DMS53 treated with DMSO at 0.1 percent for 48 hours (cell line): ENCODE data around the gene ZNF346.
"Not testable (repeated sequence)": the region's sequence is repeated elsewhere in the genome, so short reads cannot be mapped to it uniquely, and the experiment has no call there.

Experiments used
- DNase-seq: peaks from one replicate; lab custom pipeline; 2025; ENCODE audit not compliant: unreplicated experiment; lab: John Stamatoyannopoulos, UW

ZNF346 gene, protein sequence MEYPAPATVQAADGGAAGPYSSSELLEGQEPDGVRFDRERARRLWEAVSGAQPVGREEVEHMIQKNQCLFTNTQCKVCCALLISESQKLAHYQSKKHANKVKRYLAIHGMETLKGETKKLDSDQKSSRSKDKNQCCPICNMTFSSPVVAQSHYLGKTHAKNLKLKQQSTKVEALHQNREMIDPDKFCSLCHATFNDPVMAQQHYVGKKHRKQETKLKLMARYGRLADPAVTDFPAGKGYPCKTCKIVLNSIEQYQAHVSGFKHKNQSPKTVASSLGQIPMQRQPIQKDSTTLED

DNA sequence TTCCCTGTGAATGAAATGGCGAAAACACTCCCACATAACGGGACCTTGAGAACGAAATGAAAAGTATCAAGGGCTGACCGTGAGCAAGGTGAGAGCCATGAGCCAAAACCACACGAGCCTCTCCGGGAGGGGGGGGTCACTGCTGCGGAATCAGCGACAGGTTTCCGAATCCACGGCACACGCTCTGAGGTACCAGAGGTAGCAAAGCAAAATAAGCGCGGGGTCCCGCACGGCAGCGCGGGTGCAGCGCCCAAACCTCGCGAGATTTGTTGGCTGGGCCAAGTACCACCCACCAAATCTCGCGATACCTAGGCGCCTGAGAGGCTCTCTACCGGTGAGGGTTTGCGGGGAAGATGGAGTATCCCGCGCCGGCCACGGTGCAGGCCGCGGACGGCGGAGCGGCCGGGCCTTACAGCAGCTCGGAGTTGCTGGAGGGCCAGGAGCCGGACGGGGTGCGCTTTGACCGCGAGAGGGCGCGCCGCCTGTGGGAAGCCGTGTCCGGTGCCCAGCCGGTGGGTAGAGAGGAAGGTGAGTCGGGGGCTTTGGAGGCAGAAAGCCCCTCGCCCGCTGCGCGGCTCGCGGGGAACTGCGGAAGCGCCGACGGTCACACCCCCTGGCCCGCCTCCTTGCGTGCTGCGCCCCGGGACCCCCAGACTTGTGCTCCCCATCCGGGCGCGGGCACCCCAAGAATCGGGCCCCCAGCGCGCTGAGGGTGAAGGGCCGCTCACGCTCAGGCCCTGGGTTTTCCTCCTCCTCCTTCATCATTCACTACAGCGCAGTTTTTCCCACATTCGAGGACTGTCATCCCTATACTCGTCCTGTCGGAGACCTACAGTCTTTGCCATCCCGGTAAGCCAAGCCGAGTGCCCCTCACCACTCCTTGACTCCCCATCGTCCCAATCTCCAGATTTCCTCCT is at the start of gene ZNF346:
TSS of gene ZNF346 (plus strand) at position 311 of the 917 bp plus-strand sequence. CDS start at position 354, 43 bp downstream.
- DNase-seq: peak; percentile 90

DNA sequence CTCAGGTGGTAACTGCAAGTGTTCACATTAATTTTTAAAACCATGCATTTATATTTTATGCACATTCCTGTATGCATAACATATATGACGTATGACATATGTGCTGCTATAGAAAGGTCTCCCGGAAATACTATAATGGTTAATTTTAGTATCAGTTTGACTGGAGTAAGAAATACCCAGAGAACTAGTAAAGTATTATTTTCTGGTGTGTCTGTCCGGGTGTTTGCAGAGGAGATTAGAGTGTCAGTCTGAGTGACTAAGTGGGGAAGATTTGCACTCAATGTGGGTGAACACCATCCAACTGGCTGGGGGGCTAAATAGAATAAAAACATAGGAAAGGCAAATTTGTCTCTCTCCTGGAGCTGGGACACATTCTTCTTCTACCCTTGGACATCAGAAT is 42.8 kb upstream of the ZNF346 start:
- no peak for DNase-seq

DNA sequence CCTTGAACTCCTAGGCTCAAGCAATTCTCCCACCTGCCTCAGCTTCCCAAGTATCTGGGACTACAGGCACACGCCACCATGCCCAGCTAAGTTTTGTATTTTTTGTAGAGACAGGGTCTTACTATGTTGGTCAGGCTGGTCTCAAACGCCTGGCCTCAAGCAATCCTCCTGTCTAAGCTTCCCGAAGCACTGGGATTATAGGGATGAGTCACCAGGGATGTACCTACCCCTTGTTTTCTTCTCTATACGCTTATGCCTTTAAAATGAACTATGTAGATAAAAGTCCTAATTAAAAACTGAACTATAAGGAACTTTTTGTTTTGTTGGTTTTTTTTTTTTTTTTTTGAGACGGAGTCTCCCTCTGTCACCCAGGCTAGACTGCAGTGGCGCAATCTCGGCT is 41.7 kb upstream of the ZNF346 start:
- DNase-seq: no peak

DNA sequence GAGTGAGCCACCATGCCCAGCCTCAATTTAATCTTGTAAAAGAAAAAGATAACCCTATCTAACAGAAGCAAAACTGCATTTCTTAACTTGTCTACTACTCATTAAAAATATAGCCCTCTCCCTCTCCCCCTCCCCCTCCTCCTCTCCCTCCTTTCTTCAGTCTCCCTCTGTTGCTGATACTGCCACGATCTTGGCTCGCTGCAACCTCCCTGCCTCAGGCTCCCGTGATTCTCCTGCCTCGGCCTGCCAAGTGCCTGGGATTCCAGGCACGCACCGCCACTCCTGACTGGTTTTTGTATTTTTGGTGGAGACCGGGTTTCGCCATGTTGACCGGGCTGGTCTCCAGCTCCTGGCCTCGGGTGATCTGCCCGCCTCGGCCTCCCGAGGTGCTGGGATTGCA is 39.4 kb upstream of the ZNF346 start:
- DNase-seq: not testable (repeated sequence)

DNA sequence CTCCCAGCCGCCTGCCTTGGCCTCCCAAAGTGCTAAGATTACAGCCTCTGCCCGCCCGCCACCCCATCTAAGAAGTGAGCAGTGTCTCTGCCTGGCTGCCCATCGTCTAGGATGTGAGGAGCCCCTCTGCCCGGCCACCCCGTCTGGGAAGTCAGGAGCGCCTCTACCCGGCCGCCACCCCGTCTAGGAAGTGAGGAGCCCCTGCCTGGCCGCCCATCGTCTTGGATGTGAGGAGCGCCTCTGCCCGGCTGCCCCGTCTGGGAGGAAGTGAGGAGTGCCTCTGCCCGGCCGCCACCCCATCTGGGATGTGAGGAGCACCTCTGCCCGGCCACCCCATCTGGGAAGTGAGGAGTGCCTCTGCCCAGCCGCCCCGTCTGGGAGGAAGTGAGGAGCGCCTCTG is 38.9 kb upstream of the ZNF346 start:
- not testable (repeated sequence) for DNase-seq

DNA sequence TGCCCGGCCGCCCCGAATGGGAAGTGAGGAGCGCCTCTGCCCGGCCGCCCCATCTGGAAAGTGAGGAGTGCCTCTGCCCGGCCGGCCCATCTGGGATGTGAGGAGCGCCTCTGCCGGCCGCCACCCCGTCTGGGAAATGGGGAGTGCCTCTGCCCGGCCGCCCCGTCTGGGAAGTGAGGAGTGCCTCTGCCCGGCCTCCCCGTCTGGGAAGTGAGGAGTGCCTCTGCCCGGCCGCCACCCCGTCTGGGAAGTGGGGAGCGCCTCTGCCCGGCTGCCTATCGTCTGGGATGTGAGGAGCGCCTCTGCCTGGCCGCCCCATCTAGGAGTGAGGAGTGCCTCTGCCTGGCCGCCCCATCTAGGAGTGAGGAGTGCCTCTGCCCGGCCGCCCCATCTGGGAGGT is 38.3 kb upstream of the ZNF346 start:
- DNase-seq: not testable (repeated sequence)

DNA sequence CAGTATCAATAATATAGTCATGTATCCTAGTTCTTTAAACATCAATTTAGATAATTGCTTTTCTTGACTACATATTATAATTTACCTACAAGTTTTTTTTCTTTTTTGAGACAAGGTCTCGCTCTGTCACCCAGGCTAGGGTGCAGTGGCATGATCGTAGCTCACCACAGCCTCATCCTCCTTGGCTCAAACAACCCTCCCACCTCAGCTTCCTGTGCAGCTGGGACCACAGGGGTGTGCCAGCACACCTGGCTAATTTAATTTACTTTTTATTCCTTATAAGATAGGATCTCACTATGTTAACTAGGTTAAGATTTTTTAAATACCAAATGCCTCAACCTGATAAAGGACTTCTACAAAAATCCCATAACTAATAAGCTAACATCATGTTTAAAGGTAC is 37.0 kb upstream of the ZNF346 start:
- no peak for DNase-seq

DNA sequence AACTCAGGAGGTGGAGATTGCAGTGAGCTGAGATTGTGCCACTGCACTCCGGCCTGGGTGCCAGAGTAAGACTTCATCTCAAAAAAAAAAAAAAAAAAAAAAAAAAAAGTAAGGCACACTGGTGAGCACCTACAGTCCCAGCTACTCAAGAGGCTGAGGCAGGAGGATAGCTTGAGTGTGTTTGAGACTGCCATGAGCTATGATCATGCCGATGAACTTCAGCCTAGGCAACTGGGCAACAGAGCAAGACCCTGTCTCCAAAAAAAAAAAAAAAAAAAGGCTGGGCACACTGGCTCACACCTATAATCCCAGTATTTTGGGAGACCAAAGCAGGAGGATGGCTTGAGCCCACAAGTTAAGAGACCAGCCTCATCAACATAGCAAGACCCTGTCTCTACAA is 36.2 kb upstream of the ZNF346 start:
- DNase-seq: no peak

DNA sequence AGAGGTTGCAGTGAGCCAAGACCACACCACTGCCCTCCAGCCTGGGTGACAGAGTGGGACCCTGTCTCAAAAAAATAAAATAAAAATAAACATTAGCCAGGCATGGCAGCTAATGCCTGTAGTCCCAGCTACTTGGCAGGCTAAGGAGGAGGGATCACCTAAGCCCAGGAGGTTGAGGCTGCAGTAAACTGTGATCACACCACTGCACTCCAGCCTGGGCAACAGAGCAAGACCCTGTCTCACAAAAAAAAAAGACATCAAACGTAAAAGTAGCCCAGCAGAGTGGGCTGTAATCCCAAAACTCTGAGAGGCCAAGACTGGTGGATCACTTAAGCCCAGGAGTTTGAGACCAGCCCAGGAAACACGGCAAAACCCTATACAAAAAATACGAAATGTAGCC is 34.9 kb upstream of the ZNF346 start:
- no peak for DNase-seq

DNA sequence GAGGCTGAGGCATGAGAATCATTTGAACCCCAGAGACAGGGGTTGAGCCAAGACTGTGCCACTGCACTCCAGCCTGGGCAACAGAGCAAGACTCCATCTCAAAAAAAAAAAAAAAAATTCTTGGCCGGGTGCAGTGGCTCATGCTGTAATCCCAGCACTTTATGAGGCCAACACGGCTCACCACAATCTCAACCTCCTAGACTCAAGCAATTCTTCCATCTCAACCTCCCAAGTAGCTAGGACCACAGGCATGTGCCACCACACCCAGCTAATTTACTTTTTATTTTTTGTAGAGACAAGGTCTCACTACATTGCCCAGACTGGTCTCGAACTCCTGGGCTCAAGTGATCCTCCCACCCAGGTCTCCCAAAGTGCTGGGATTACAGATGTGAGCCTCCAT is 29.4 kb upstream of the ZNF346 start:
- not testable (repeated sequence) for DNase-seq

DNA sequence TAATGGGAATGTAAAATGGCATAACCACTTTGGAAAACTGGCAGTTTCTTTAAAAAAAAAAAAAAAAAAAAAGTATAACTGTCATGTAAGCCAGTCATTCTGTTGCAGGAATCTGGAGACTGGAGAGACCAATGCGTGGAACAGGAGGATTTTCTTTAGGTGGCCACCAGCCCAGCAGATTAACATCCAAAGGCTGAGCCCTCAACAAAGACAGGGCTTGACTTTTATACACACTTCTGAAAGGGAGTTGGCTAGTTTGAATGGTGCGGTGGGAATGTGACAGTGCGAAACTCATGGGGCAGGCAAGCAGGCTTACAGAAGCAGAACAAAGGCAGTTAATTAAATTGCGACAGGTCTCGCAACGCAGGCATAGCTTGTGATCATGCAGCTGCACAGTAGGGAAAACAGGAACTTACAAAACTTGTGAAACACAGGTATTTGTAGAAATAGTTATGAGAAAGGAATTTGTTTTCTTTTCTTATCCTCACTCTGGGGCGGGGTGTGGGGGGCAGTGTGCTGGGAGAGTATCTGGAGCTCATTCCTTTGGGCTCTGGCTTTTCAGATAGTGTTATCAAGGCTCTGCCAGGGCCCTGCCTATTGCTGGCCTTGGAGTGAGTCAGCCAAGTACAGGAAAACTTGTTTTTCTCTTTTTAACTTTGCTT is 27.9 kb upstream of the ZNF346 start:
- no peak for DNase-seq

DNA sequence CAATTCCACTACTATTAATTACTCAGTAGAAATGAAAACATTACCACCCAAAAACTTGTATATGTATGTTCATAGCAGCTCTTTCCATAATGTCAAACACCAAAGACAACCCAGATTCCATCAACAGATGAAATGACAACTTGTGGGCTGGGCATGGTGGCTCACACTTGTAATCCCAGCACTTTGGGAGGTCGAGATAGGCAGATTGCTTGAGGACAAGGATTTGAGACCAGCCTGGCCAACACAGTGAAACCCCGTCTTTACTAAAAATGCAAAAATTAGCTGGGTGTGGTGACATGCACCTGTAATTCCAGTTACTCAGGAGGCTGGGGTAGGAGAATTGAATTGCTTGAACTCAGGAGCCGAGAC is 27.4 kb upstream of the ZNF346 start:
- no peak for DNase-seq

DNA sequence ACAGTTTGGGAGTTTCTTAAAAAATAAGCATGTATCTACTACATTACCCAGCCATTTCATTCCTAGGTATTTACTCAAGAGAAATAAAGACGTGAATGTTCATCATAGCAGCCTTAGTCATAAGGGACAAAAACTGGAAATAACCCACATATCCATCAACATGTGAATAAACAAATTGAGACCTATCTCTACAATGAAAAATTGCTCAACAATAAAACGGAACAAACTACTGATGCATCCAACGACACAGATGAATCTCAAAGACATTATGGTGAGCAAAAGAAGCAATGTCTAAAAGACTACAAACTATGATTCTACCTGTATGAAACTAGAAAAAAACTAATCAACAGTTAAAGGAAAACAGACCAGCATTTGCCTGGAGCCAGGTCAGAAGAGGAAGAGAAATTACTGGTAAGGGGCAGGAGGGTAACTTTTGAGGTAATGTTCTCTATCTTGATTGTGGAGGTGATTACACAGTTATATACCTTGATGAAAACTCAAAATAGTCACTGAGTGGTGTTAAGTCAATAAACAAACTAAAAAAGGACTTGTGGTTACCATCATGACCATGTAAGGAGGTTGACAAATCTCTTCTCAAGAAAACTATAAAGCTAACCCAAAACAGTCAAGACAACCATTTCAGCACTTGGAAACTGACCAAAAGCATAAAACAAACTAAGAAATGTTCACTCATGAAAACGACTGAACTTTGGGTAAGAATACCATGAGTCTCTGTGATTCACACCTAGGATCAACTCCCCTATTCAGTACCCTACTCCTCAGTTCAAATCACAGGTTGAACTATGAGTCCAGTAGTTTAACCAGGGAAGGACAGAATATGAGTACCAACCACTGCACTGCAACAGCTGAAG is 26.4 kb upstream of the ZNF346 start:
- no peak for DNase-seq

DNA sequence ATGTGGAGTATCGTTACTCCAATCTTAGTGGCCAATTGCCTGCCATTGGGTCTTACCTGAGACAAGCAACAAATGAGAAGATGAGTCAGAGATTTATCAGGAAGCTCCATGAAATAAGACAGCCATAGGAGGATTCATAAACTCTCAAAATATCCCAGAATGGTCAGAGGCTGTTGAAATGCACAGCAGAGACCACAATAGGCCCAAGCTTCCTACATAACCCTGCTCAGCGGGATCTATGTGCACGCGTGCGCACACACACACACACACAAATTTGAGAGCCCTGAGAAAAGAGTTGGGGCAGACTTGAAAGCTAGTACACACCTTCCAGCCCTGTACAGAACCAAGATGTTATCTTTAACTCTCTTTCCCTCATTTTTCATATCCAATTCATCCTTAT is 25.7 kb upstream of the ZNF346 start:
- DNase-seq: no peak

DNA sequence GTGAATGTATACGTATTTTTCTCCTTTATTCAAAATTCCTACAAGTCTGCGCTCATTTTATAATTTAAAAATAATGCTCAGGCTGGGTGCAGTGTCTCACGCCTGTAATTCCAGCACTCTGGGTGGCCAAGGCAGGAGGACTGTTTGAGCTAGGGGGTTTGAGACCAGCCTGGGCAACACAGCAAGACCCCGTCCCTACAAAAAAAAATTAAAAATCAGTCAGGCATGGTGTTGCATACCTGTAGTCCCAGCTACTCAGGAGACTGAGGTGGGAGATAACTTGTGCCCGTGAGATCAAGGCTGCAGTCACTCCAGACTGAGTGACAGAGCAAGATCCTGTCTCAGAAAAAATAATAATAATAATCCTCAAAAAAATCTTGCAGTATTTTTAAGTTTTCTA is 23.7 kb upstream of the ZNF346 start:
- DNase-seq: no peak

DNA sequence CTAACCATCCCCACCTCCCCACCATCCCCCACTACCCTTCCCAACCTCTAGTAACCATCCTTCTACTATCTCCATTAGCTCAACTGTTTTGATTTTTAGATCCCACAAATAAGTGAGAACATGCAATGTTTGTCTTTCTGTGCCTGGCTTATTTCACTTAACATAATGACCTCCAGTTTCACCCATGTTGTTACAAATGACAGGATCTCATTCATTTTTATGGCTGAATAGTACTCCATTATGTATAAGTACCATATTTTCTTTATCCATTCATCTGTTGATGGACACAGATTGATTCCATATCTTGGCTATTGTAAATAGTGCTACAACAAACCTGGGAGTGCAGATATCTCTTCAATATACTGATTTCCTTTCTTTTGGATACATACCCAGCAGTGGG is 23.0 kb upstream of the ZNF346 start:
- DNase-seq: not testable (repeated sequence)

DNA sequence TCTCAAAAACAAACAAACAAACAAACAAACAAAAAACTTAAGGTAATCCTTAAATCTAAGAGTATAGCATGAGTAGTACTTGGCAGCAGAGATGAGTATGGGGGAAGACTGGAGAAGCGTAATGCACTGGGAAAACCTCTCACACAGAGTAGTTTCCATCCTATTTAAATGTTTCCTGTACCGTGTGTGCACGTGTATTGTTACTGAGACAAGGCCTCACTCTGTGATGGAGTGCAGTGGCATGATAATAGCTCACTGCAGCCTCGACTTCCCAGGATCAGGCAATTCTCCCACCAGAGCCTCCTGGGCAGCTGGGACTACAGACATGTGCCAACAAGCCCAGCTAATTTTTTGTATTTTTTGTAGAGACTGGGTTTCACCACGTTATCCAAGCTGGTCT is 18.8 kb upstream of the ZNF346 start:
- DNase-seq: no peak

DNA sequence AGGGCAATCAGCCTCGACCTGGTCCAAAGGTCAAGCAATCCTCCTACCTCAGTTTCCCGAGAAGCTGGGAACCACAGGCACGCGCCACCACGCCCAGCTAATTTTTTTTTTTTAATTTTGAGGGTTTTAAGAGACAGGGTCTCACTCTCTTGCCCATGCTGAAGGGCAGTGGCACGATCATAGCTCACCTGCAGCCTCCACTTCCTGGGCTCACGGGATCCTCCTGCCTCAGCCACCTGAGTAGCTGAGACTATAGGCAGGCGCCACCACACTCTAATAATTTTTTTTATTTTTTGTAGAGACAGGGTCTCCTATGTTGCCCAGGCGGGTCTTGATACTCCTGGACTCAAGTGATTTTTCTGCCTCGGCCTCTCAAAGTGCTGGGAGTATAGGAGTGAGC is 17.5 kb upstream of the ZNF346 start:
- DNase-seq: no peak

DNA sequence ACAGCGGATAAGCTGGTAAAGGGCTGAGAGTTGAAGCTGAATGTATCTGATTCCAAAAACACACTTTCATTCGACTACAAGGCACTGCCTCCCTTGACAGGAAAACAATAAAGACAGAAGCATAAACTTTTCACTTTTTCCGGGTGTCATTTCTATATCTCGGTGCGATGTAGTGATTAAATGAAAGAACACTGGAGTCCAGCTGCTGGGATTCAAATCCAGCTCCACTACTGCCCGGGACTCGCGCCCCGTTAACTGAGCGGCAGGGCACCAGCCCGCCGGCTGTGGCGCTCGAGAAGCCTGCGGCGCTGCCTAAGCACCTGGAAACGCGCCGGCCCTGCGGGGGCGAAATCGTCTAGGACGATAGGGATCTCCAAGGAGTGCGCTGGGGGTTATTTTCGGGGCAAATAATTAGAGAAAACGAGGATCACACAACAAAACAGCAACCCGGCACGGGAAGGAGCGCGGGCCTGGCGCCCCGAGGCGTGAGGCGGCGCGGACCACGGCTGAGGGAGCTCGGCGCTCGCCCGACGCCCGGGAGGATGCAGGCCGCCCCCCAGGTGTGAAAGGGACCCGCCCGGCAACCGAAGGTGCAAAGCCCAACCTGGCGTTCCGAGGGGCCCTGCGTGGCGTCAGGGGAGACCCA is 16.8 kb upstream of the ZNF346 start:
- peak; percentile 35 for DNase-seq

DNA sequence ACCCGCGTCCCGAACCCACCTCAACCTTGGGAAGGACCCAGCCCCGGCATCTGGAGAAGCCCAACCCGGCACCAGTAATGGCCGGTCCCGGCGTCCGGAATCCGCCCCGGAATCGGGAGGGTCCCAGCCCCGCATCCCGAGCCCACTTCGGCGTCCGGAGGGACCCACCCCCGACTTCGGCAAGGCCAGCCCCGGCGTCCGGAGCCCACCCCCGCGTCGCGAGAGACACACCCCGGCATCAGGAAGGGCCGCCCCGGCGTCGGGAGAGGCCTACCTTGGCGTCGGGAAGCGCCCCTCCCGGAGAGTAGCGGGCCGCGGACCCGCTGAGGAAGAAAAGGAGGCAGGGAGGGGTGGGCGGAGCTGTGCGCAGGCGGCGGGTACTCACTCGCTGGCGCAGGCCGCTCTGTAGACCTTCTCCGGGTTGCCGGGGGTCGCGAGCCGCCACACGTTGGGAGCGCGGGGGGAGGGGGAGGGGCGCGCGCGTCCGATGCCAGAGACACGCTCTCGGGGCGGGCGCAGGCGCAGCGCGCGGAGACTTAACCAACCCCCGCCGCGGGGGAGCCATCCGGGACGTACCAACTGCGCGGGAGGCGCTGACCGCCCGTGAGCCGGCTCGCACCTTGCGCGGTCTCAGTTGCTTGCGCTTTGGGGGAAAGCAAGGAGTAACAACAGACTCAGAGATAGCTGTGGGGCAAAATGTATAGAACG is 16.1 kb upstream of the ZNF346 start, which contains the start of gene UIMC1:
TSS of gene UIMC1 (minus strand) at position 515 of the 708 bp plus-strand sequence. CDS start 24,164 bp downstream, outside the sequence.
- DNase-seq: peak; percentile 91
